ENCODE data around the gene TNFAIP8L2.

DNA sequence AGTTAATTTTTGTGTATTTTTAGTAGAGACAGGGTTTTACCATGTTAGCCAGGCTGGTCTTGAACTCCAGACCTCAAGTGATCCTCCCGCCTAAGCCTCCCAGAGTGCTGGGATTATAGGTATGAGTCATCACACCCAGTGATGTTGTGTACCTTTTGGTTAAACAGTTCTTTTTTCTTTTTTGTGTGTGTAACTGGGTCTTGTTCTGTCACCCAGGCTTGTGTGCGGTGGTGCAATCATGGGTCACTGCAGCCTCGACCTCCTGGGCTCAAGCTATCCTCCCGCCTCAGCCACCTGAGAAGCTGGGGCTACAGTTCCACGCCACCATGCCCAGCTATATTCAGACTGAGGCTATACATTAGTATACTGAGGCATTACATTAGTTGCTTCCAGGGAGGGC, 48.1 kb upstream of the TNFAIP8L2 start:
- TF ChIP-seq, protein P1, sequence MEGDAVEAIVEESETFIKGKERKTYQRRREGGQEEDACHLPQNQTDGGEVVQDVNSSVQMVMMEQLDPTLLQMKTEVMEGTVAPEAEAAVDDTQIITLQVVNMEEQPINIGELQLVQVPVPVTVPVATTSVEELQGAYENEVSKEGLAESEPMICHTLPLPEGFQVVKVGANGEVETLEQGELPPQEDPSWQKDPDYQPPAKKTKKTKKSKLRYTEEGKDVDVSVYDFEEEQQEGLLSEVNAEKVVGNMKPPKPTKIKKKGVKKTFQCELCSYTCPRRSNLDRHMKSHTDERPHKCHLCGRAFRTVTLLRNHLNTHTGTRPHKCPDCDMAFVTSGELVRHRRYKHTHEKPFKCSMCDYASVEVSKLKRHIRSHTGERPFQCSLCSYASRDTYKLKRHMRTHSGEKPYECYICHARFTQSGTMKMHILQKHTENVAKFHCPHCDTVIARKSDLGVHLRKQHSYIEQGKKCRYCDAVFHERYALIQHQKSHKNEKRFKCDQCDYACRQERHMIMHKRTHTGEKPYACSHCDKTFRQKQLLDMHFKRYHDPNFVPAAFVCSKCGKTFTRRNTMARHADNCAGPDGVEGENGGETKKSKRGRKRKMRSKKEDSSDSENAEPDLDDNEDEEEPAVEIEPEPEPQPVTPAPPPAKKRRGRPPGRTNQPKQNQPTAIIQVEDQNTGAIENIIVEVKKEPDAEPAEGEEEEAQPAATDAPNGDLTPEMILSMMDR (IDR thresholded peaks at IDR 0.05; ENCODE audit: poor library complexity, severe bottlenecking), result no peak
- TF ChIP-seq, protein P2, sequence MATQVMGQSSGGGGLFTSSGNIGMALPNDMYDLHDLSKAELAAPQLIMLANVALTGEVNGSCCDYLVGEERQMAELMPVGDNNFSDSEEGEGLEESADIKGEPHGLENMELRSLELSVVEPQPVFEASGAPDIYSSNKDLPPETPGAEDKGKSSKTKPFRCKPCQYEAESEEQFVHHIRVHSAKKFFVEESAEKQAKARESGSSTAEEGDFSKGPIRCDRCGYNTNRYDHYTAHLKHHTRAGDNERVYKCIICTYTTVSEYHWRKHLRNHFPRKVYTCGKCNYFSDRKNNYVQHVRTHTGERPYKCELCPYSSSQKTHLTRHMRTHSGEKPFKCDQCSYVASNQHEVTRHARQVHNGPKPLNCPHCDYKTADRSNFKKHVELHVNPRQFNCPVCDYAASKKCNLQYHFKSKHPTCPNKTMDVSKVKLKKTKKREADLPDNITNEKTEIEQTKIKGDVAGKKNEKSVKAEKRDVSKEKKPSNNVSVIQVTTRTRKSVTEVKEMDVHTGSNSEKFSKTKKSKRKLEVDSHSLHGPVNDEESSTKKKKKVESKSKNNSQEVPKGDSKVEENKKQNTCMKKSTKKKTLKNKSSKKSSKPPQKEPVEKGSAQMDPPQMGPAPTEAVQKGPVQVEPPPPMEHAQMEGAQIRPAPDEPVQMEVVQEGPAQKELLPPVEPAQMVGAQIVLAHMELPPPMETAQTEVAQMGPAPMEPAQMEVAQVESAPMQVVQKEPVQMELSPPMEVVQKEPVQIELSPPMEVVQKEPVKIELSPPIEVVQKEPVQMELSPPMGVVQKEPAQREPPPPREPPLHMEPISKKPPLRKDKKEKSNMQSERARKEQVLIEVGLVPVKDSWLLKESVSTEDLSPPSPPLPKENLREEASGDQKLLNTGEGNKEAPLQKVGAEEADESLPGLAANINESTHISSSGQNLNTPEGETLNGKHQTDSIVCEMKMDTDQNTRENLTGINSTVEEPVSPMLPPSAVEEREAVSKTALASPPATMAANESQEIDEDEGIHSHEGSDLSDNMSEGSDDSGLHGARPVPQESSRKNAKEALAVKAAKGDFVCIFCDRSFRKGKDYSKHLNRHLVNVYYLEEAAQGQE (IDR thresholded peaks at IDR 0.05; ENCODE audit: borderline replicate concordance), result no peak
- TF ChIP-seq POLR2AphosphoS5 (IDR thresholded peaks at IDR 0.05), result no peak
- TF ChIP-seq EZH2 (IDR thresholded peaks at IDR 0.05; ENCODE audit: borderline replicate concordance, insufficient read depth, low read length, poor library complexity, severe bottlenecking), result no peak
- TF ChIP-seq EP300 (conservative IDR thresholded peaks at IDR 0.05; ENCODE audit: poor library complexity, severe bottlenecking), result no peak

Measured in neural cell (in vitro differentiated cells).